ENCODE results near the gene SNAI1. TPM values are rescaled to one million over a fixed set of nuclear protein-coding genes. Genes with fewer than 3 reads are reported as not detected.

Gene SNAI1
- total RNA-seq (1 to 10 TPM in 6 of 9 donors, under 1 TPM in 3; 0.37 to 6.7 (median 1.6) TPM), polyA plus RNA-seq (1 to 10 TPM in 1 of 2 donors, under 1 TPM in 1; 0.95 to 3.1 TPM)
- long read RNA-seq, donor 1, result 0 reads
- long read RNA-seq, donor 2, result 0 reads
- long read RNA-seq, donor 3, partial matches to known transcripts, result 2 of 2 reads
- long read RNA-seq, donor 3, other reads (novel, unspliced or antisense), result 0 of 2 reads

DNA sequence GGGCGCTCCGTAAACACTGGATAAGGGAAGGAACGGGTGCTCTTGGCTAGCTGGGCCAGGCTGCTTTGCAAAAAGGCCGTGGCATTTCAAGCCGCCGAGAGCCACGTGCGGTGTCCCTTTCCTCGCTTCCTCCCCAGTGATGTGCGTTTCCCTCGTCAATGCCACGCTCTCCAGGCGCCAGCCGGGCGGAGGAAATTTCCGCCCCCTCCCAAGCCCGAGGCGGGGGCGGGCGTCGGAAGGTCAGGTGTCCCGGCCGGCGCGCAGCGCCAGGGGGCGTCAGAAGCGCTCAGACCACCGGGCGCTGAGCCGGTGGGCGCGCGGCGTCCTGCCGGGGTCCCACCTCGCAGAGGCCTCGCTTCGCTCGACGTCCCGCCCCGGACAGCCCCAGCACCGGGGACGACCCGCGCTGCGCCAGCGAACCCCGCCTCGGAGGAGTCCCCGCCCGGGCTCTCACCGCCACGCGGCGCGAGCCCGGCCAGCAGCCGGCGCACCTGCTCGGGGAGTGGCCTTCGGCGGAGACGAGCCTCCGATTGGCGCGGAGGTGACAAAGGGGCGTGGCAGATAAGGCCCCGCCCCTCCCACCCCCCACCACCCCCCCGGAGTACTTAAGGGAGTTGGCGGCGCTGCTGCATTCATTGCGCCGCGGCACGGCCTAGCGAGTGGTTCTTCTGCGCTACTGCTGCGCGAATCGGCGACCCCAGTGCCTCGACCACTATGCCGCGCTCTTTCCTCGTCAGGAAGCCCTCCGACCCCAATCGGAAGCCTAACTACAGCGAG, at the start of gene SNAI1:
TSS of gene SNAI1 (plus strand) at position 635 of the 777 bp plus-strand sequence. CDS start at position 715, 80 bp downstream.
- Histone ChIP-seq H3K27me3 (no peaks in the 10 kb centered on the region), H3K9me3 (no peaks in the 10 kb centered on the region), H3K27ac (peak within 1 kb of the TSS; percentile 3 to 86 (median 78)), H3K36me3 (peaks cover 0 to 7% (median 0%) of the 10 kb centered on the region in 9 donors), H3K4me1 (peaks cover 0 to 60% (median 37%) of the 10 kb centered on the region in 12 donors), H3K4me3 (peak within 1 kb of the TSS; percentile 23 to 78 (median 60))
- peak; percentile 84 to 90 (median 87) for DNase-seq
- WGBS, 4 donors, result 2 to 3% (median 2%) methylated on average over 8 to 90 of the region's 90 CpGs
- peak; percentile 67 to 91 (median 85) for ATAC-seq
- TF ChIP-seq, protein P1, sequence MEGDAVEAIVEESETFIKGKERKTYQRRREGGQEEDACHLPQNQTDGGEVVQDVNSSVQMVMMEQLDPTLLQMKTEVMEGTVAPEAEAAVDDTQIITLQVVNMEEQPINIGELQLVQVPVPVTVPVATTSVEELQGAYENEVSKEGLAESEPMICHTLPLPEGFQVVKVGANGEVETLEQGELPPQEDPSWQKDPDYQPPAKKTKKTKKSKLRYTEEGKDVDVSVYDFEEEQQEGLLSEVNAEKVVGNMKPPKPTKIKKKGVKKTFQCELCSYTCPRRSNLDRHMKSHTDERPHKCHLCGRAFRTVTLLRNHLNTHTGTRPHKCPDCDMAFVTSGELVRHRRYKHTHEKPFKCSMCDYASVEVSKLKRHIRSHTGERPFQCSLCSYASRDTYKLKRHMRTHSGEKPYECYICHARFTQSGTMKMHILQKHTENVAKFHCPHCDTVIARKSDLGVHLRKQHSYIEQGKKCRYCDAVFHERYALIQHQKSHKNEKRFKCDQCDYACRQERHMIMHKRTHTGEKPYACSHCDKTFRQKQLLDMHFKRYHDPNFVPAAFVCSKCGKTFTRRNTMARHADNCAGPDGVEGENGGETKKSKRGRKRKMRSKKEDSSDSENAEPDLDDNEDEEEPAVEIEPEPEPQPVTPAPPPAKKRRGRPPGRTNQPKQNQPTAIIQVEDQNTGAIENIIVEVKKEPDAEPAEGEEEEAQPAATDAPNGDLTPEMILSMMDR (IDR thresholded peaks at IDR 0.05), result peak; percentile 23 to 85 (median 62)
- peak in 1 of 2 donors; percentile 86 for TF ChIP-seq POLR2A (IDR thresholded peaks at IDR 0.05)
- intact Hi-C loops (cut with DNase I), result loop anchor here in 7 of 10 donors (1.0 to 10.0 kb wide), 7 partner anchors 64 to 482 kb away; no protein-coding TSS in a partner anchor

DNA sequence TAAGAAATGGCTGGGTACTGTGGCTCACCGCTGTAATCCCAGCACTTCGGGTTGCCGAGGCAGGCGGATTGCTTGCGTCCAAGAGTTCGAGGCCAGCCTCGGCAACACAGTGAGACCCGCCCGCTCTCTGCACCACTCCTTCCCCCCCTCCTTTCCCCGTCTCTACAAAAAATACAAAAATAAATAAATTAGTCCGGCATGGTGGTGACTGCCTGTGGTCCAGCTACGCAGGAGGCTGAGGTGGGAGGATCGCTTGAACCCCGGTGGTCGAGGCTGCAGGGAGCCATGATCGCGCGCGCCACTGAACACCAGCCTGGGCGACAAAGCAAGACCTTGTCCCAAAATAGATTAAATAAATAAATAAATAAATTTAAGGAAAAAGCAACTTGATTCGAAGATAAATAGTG, 47.0 kb upstream of the SNAI1 start:
- no peaks in the 10 kb centered on the region for H3K9me3 ChIP-seq
- no peaks in the 10 kb centered on the region for H3K27me3 ChIP-seq
- ATAC-seq (peak in 3 of 4 donors; percentile 9 to 17 (median 11)), DNase-seq (peak in 1 of 5 donors; percentile 46)
- intact Hi-C loops (cut with DNase I), result no loop called here
- H3K4me3 ChIP-seq, result peak overlapping the region; percentile 69 to 100 (median 97)
- 30 to 45% (median 41%) methylated on average over 21 of the region's 21 CpGs for WGBS, 4 donors
- H3K27ac ChIP-seq, result peak overlapping the region in 11 of 12 donors; percentile 77 to 98 (median 92)
- TF ChIP-seq, protein P1 (IDR thresholded peaks at IDR 0.05), result no peak
- no peak for TF ChIP-seq POLR2A (IDR thresholded peaks at IDR 0.05)
- H3K36me3 ChIP-seq, result peaks cover 0 to 18% (median 7%) of the 10 kb centered on the region in 9 donors
- H3K4me1 ChIP-seq, result peaks cover 9 to 49% (median 30%) of the 10 kb centered on the region in 12 donors

DNA sequence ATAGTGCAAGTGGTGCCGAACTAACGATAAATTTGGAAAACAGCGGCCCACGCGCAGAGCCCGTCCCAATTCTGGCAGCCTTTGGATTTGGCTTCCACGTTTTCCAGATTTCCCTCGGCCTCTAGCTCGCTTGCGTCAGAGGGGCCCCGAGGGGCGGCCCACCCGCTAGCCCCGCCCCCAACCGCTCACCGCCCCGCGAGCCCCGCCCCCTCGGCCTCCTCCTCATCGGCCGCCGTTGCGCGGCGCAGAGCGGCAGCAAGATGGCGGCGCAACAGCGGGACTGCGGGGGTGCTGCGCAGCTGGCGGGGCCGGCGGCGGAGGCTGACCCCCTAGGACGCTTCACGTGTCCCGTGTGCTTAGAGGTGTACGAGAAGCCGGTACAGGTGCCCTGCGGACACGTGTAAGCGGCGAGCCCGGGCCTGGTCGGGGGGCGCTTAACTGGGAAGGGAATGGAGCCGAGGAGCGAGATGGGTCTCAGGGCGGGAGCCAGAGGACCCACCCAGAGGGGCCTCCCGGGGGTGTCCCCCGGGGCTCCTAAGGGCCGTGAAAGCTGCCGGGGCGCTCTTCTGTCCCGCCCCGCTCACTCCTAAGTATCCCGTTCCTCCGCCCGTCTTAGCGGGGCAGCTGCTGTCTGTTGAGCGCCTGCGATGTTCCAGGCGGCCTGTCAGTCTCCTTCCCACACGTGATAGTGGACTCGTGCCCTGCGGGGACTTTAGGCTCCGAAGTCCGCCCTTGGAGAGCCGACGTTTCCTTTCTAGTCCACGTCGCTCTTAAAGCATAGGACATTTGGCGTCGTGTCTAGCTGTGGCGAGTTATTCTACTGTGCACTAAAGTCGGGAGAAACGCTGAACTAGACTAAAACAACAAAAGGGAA, 46.4 kb upstream of the SNAI1 start, which contains the start of gene RNF114:
TSS of gene RNF114 (plus strand) at position 245 of the 874 bp plus-strand sequence. CDS start at position 261, 16 bp downstream.
- peak within 1 kb of the TSS; percentile 77 to 98 (median 93) for H3K27ac ChIP-seq
- no peaks in the 10 kb centered on the region for H3K9me3 ChIP-seq
- 0 to 1% (median 0%) methylated on average over 45 to 79 of the region's 79 CpGs for WGBS, 4 donors
- H3K4me1 ChIP-seq, result peaks cover 9 to 49% (median 32%) of the 10 kb centered on the region in 12 donors
- no peaks in the 10 kb centered on the region for H3K27me3 ChIP-seq
- peak; percentile 46 to 85 for TF ChIP-seq POLR2A (IDR thresholded peaks at IDR 0.05)
- TF ChIP-seq, protein P1 (IDR thresholded peaks at IDR 0.05), result peak in 4 of 12 donors; percentile 15 to 45 (median 26)
- ATAC-seq (peak; percentile 77 to 94 (median 92)), DNase-seq (peak; percentile 89 to 95 (median 94))
- H3K36me3 ChIP-seq, result peaks cover 0 to 24% (median 13%) of the 10 kb centered on the region in 9 donors
- intact Hi-C loops (cut with DNase I), result no loop called here
- H3K4me3 ChIP-seq, result peak within 1 kb of the TSS; percentile 69 to 100 (median 97)
